Vagina (tissue), 2 donors: Measurements from ENCODE around the gene ABCG1. TPM values are rescaled to one million over a fixed set of nuclear protein-coding genes. Genes with fewer than 3 reads are reported as not detected.
A peak's percentile ranks its signal among the peaks of the same experiment; 100 is the strongest.

Experiments used
- DNase-seq, 2 donors: peaks; one replicate each; pipeline ENCODE4 v3.0.0-alpha.2; 2017; ENCODE audit errors: extremely low spot score in 2 of 2
- H3K27ac ChIP-seq: fragments of 200-600 bp; sonication (generic); one replicate; pipeline ENCODE4 v1.5.1; 2019
- H3K27me3 ChIP-seq: fragments of 200-600 bp; sonication (generic); one replicate; pipeline ENCODE4 v1.5.1; 2019
- H3K36me3 ChIP-seq, 2 donors: fragments of 200-600 bp; sonication (generic); one replicate each; pipeline ENCODE4 v1.5.1; 2017 to 2019
- H3K4me1 ChIP-seq: fragments of 200-600 bp; sonication (generic); one replicate; pipeline ENCODE4 v1.5.1; 2019
- H3K4me3 ChIP-seq, 2 donors: fragments of 200-600 bp; sonication (generic); 1 replicate in 1 of 2; 2 replicates in 1 of 2; pipeline ENCODE4 v1.5.1; 2016 to 2019
- H3K9me3 ChIP-seq: fragments of 200-600 bp; sonication (generic); one replicate; pipeline ENCODE4 v1.5.1; 2019
- CTCF ChIP-seq, 3 experiments: fragments of 450-650 bp in 2 of 3; fragments of 200-600 bp in 1 of 3; sonication (generic) in 1 of 3; IDR thresholded peaks; one replicate each; pipeline ENCODE4 v1.5.1; 2017 to 2019; ENCODE audit warnings: antibody characterized with exemption in 3 of 3, mild to moderate bottlenecking in 2 of 3, moderate library complexity in 2 of 3
- POLR2A ChIP-seq, 2 donors: fragments of 450-650 bp; IDR thresholded peaks; one replicate each; pipeline ENCODE4 v1.6.1; 2017; ENCODE audit warnings: antibody characterized with exemption in 2 of 2, mild to moderate bottlenecking in 2 of 2, moderate library complexity in 2 of 2
- POLR2AphosphoS5 ChIP-seq, 2 donors: sonication (generic); formaldehyde crosslinking; IDR thresholded peaks; one replicate each; pipeline ENCODE4 v1.9.0; 2017; ENCODE audit warnings: antibody characterized with exemption in 2 of 2, mild to moderate bottlenecking in 2 of 2, low read depth in 1 of 2; ENCODE audit not compliant: insufficient read depth in 1 of 2
- intact Hi-C: fragments of 100-400 bp; cut with DNase I; formaldehyde crosslinking; loops from one replicate; pipeline ENCODE4 v1.15.1; 2023
- total RNA-seq: library from RNA; depleted of rRNA; stranded (reverse); fragments of >200 nt; gene quantifications from one replicate; pipeline ENCODE4 v1.2.3, GENCODE V29; 2016

Gene ABCG1
- total RNA-seq, 1 donor from 2014 or later, result 18.7 TPM

GRCh38 chr21:42183374-42184266 is 35.3 kb upstream of the ABCG1 start:
- H3K4me3 ChIP-seq, result no peak overlapping the region
- no peak for TF ChIP-seq POLR2A (IDR thresholded peaks at IDR 0.05)
- TF ChIP-seq CTCF (IDR thresholded peaks at IDR 0.05), result no peak
- no peak for TF ChIP-seq POLR2AphosphoS5 (IDR thresholded peaks at IDR 0.05; ENCODE audit: insufficient read depth in 1 of 2, low read depth in 1 of 2)
- H3K9me3 ChIP-seq, result no peaks in the 10 kb centered on the region
- peaks cover 1% of the 10 kb centered on the region for H3K4me1 ChIP-seq
- H3K36me3 ChIP-seq, result no peaks in the 10 kb centered on the region
- peak in 1 of 2 donors; percentile 70 for DNase-seq
- H3K27me3 ChIP-seq, result no peaks in the 10 kb centered on the region
- intact Hi-C loops, result no loop called here
- H3K27ac ChIP-seq, result no peak overlapping the region

- Histone ChIP-seq H3K4me1 (peaks cover 5% of the 10 kb centered on the region), H3K27ac (no peak overlapping the region), H3K36me3 (no peaks in the 10 kb centered on the region), H3K9me3 (no peaks in the 10 kb centered on the region), H3K4me3 (no peak overlapping the region), H3K27me3 (no peaks in the 10 kb centered on the region)
- TF ChIP-seq POLR2A (IDR thresholded peaks at IDR 0.05), result no peak
- no peak for TF ChIP-seq CTCF (IDR thresholded peaks at IDR 0.05)
- TF ChIP-seq POLR2AphosphoS5 (IDR thresholded peaks at IDR 0.05; ENCODE audit: insufficient read depth in 1 of 2, low read depth in 1 of 2), result no peak
- intact Hi-C loops, result no loop called here
- no peak for DNase-seq
Measured at GRCh38 chr21:42186591-42186990, 32.3 kb upstream of the ABCG1 start.

DNA sequence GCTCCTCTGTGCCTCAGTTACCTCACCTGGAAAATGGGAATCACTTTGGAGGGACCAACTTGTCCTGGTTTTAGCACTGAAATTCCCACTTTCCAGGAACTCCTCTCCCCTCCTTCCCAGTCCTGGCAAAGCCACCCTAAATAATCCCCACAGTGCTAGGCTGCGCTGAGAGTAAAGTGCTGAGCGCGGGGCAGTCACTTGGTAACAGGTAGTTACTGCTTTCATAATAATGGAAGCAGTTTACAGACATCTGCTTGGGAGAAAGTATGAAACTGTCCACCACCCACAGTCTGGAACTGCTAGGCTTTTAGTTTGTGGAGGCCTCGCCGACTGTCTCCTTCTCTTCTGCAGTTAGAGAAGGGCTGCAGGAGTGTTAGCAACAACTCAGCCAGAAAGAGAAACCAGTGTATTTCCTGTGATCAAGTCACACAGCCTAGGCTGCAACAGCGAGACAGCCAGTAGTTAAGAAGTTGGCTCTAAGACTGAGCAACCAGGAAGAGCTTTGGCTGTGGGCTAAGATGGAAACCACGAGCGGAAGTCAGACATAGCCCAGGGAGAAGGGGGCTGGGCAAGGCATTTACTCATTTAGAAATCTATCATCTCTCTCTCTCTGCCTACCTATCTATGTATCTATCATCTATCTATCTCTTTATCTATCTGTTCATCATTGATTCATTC is 30.8 kb upstream of the ABCG1 start:
- no peak overlapping the region for H3K27ac ChIP-seq
- intact Hi-C loops, result no loop called here

GRCh38 chr21:42188663-42189062 is 30.3 kb upstream of the ABCG1 start:
- Histone ChIP-seq H3K36me3 (no peaks in the 10 kb centered on the region), H3K27ac (no peak overlapping the region), H3K4me3 (no peak overlapping the region), H3K9me3 (no peaks in the 10 kb centered on the region), H3K27me3 (no peaks in the 10 kb centered on the region), H3K4me1 (peaks cover 5% of the 10 kb centered on the region)
- TF ChIP-seq CTCF (IDR thresholded peaks at IDR 0.05), result no peak
- TF ChIP-seq POLR2A (IDR thresholded peaks at IDR 0.05), result no peak
- TF ChIP-seq POLR2AphosphoS5 (IDR thresholded peaks at IDR 0.05; ENCODE audit: insufficient read depth in 1 of 2, low read depth in 1 of 2), result no peak
- DNase-seq, result peak in 1 of 2 donors; percentile 70
- intact Hi-C loops, result no loop called here

More for the DNA sequence above, 30.8 kb upstream of the ABCG1 start:
- H3K27me3 ChIP-seq, result no peaks in the 10 kb centered on the region
- H3K9me3 ChIP-seq, result no peaks in the 10 kb centered on the region
- H3K4me1 ChIP-seq, result peaks cover 5% of the 10 kb centered on the region
- H3K36me3 ChIP-seq, result no peaks in the 10 kb centered on the region
- H3K4me3 ChIP-seq, result no peak overlapping the region
- TF ChIP-seq CTCF (IDR thresholded peaks at IDR 0.05) (no peak), POLR2AphosphoS5 (IDR thresholded peaks at IDR 0.05; ENCODE audit: insufficient read depth in 1 of 2, low read depth in 1 of 2) (no peak), POLR2A (IDR thresholded peaks at IDR 0.05) (no peak)
- DNase-seq, result peak in 1 of 2 donors; percentile 72
